Iris pigment epithelial cell (primary cell): ENCODE results near the gene ZNF683.

ENCODE experiments used
- DNase-seq: peaks from one replicate; pipeline ENCODE4 v3.0.0-alpha.2; 2011; ENCODE audit warnings: low read depth

The ZNF683 gene

DNA sequence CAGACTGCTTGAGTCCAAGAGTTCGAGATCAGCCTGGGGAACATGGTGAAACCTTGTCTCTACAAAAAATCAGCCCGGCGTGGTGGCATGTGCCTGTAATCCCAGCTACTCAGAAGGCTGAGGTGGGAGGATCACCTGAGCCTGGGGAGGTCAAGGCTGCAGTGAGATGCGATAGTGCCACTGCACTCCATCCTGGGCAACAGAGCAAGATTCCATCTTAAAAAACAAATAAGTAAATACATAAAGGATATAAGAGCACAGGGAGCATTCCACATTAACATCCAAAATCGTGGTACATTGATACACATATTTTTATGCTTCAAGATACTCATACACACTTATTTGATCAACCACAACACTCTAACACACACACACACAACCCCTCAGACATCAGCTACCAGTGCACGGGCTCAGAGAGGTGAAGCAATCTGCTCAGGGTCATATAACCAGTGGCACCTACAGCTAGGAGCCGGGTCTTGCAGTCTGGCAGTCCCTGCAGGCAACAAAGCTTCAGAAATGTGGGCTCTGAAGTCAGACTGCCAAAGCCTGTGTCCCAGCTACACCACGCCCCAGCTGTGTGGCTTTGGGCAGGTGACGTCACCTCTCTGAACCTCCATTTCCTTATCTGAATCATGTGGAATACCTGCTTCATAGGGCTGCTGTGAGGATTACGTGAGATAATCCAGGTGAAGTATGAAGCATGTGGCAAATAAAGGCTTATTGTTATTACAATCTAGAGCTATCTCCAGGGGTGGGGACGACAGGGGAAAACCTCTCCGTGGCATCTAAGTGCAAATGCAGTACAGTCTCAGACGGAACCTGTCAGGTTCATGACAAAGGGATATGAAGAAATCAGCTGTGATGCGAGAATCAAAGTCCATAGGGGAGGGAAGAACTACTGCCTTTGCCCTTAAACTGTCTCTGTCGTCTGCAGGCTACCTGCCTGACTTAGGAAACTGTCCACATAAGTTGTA, 13.9 kb downstream of the ZNF683 start:
- no peak for DNase-seq

GRCh38 chr1:26357121-26357602, 15.4 kb downstream of the ZNF683 start:
- DNase-seq = no peak

DNA sequence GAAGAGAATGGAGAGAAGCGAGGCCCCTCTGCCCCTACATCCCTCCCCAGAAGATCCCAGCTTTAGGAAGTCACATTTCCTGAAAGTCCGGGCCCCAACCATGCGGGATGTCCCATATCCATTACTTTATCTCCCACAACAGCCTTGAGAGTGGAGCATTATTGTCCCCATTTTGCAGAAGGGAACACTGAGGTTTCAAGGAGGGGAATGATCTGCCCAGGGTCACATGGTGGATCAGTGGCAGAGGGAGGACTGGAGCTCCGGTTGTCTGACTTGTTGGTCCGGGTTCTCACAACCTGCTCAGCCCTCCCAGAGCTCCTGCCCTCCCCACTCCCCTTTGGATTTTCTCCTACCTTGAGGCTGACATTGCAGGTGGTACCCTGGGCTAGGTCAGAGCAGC, 16.4 kb downstream of the ZNF683 start:
- DNase-seq = no peak

DNA sequence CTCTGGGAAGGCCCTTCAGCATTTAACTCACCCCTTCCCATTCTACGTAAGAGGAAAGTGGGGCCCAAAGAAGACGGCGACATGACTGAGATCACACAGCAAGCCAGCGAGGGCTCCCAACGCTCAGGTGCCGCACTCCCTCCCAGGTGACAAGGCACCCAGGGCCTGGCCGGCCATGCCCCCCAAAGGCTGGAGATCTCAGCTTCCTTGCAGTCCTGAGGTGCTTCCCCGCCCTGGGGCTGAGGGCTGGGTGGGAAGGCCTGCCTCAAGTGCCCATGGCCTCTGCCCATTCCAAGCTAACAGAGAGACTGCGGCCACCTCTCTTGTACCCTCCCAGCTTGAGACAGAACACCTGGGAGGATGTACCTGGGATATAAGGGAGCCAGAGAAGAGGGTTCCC, 17.6 kb downstream of the ZNF683 start:
- no peak for DNase-seq

DNA sequence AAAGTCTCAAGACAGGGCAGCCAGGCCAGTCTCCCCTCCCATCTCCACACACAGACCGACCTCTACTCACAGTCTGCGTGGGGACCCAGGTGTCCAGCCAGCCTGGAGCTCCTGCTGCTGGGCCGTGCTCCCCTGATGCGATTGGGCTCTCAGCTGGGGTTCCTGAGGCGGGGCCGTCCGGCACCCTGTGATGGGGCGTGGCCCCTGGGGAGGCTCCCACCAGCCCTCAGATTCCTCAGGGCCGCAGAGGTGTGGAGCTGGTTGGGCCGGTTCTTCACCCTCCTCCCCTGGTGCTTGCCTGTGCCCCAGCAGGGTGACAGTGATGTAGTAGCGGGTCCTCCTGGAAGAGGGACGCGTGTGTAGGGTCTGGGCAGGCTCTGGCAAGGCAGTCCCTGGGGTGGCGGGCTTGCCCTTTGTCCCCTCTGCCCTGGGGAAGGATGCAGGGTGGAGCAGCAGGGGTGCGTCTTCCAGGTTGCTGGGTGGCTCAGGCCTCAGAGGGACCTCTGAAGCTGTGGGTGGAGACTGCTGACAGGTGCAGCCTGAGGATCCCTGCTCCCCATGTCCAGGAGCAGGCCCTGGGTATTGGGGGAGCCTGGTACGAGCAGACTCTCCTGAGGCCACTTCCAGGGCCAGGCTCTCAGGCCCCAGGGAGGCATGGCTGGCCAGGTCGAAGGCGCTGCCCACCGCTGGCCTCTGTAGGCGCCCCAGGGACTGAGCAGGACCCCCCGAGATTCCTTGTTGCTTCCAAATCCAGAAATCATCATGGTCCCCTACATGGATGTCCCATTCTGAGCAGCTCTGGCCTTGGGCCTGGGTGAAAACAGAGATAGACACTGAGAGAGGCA, 18.4 kb downstream of the ZNF683 start, which contains the start of gene CRYBG2:
TSS of gene CRYBG2 (minus strand) at position 155 of the 845 bp plus-strand sequence. CDS start 7,473 bp downstream, outside the sequence.
- DNase-seq = no peak

- DNase-seq = no peak
Measured at GRCh38 chr1:26353210-26353859, 19.2 kb downstream of the ZNF683 start.

DNA sequence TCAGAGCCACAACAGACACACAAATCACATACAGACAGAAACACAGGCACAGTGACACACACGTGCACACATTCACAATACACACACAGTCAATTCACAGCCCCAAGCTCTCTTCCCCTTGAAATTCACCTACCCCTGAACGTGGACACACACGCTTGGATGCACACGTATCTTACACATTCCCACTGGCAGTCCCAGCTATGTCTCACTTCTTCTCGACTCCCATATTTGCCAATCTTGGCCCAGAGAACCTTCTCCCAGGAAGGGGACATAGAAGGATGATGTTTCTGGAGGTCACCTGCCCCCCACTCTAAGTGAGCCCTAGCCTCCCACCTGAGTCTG, 20.2 kb downstream of the ZNF683 start:
- no peak for DNase-seq

- DNase-seq = peak; percentile 74
Measured at GRCh38 chr1:26351590-26352337, 20.8 kb downstream of the ZNF683 start.

DNA sequence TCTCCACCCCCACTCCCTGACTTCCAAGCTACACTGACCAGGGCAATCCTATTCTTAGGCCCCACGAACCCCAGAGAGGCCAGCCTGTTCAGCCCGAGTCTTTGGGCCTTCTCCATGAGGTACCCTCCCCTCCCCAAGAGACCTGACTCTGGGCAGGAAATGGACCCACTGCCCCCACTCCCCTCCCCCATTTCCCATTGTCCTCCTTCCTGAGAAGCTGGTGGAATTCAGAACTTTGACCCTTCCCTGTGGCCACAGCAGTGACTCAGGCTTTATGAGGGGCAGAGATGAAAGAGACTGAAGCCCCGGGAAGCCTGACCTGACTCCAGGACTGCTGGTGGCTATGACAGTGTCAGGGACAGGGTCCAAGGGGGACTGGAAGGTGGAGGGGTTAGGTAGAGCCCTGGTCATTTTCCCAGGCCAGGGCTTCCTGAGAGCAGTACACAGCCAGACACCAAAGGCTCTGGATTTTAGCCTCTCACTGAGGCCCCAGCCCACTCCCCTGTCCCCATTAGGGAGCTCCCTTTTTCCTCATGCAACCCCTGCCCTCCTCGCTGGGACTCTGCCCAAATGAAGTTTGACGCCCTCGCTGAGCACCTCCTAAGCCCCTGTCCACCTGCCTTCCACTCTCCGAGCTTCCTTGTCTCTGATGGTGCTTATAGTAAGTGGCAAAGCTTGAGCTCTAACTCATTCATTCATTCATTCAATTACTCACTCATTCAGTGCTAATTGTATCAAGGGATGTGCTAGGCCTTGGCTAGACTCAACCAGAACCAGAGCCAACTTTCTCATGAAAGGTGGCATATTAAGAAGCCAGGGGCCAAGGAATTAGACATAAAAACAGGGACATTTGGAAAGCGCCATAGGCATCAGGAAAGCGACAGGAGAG, 21.6 kb downstream of the ZNF683 start:
- DNase-seq = no peak

DNA sequence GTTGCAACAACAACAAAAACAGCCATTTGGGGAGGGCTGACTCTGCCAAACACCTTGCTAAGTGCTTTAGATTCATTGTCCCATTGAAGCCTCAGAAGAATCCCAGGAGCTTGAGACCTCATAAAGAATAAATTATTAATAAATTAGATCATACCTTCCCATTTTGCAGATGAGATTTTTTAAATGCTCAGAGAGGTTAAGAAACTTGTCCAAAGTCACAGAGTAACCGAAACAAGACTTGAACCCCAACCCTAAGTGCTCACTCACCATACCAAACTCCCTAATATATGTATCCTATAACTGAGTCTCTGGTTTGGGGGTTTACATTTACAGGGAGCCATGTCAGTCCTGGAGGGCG, 22.2 kb downstream of the ZNF683 start:
- no peak for DNase-seq

GRCh38 chr1:26349877-26350244, 22.7 kb downstream of the ZNF683 start:
- no peak for DNase-seq

GRCh38 chr1:26349188-26349876, 23.2 kb downstream of the ZNF683 start:
- DNase-seq = peak; percentile 89

GRCh38 chr1:26346274-26347033, 26.1 kb downstream of the ZNF683 start:
- DNase-seq = no peak

GRCh38 chr1:26345718-26346117, 26.8 kb downstream of the ZNF683 start:
- DNase-seq = no peak

GRCh38 chr1:26344147-26344920, 28.2 kb downstream of the ZNF683 start:
- no peak for DNase-seq

DNA sequence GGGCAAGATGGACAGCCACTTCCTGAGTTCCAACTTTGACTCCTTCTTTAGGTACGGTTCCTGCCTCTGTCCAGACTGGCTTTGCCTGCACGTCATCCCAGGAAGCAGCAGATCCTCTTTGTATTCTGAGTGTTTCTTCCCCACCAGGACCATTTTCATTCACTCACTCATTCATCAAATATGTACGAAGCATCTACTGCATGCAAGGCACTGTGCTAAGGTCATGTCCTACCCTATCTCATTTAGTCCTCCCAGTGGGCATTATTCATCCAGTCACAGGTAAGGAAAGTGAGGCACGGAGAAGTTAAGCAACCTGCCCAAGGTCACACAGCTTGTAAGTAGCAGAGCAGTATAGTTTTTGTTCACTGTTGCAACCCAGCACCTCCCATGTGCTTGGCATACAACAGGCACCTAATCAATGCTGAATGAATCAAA, 32.5 kb downstream of the ZNF683 start:
- DNase-seq = no peak

- no peak for DNase-seq
Measured at GRCh38 chr1:26338670-26339069, 33.9 kb downstream of the ZNF683 start.

DNA sequence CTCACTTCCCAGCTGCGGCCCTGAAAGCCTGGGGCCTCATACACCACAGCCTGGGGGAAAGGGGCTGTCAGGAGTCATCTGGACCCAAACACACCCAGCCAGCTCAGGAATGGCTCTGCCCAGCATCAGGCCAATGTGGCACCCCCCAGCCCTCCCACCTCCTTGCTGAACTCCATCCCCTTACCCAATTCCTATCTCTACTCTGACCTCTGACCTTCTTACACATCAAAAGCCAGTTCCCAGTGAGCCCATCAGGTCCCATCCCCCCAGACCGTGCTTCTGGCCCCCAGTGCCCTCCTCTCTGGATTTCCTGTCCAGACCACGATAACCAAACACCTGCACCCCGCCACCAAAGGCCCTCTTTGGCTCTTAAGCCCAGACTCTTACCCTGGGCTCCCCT, 34.9 kb downstream of the ZNF683 start:
- DNase-seq = no peak

GRCh38 chr1:26337206-26337535, 35.4 kb downstream of the ZNF683 start:
- no peak for DNase-seq
